Measurements from ENCODE around the gene ICOSLG.
"Not testable (repeated sequence)": the region's sequence is repeated elsewhere in the genome, so short reads cannot be mapped to it uniquely, and the experiment has no call there.

Gene ICOSLG, protein sequence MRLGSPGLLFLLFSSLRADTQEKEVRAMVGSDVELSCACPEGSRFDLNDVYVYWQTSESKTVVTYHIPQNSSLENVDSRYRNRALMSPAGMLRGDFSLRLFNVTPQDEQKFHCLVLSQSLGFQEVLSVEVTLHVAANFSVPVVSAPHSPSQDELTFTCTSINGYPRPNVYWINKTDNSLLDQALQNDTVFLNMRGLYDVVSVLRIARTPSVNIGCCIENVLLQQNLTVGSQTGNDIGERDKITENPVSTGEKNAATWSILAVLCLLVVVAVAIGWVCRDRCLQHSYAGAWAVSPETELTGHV

GRCh38 chr21:44240842-44241241 lies at the start of gene ICOSLG:
TSS of gene ICOSLG (minus strand) at chr21:44240943. CDS start at chr21:44240817, 126 bp downstream.
- H3K27me3 ChIP-seq (ENCODE audit: control insufficient read depth, insufficient read depth, low read length); H3K9me3 ChIP-seq (ENCODE audit: control insufficient read depth, insufficient read depth, low read length); H3K4me1 ChIP-seq (ENCODE audit: control insufficient read depth, insufficient read depth, low read length); H3K36me3 ChIP-seq (ENCODE audit: control insufficient read depth, insufficient read depth, low read length); H3K9ac ChIP-seq (ENCODE audit: low read depth, low read length); H3K4me3 ChIP-seq (ENCODE audit: low read depth, low read length): not testable (repeated sequence)

GRCh38 chr21:44289381-44290010 lies 48.8 kb upstream of the ICOSLG start:
- peaks cover 2% of the 10 kb centered on the region for H3K4me1 ChIP-seq (ENCODE audit: control insufficient read depth, insufficient read depth, low read length)
- peaks cover 5% of the 10 kb centered on the region for H3K27me3 ChIP-seq (ENCODE audit: control insufficient read depth, insufficient read depth, low read length)

GRCh38 chr21:44288251-44289110 lies 47.7 kb upstream of the ICOSLG start:
- Histone ChIP-seq H3K4me3 (ENCODE audit: low read depth, low read length) (no peak overlapping the region), H3K4me1 (ENCODE audit: control insufficient read depth, insufficient read depth, low read length) (peaks cover 2% of the 10 kb centered on the region), H3K9me3 (ENCODE audit: control insufficient read depth, insufficient read depth, low read length) (no peaks in the 10 kb centered on the region), H3K27me3 (ENCODE audit: control insufficient read depth, insufficient read depth, low read length) (peaks cover 5% of the 10 kb centered on the region), H3K9ac (ENCODE audit: low read depth, low read length) (no peak overlapping the region), H3K36me3 (ENCODE audit: control insufficient read depth, insufficient read depth, low read length) (no peaks in the 10 kb centered on the region)

More at GRCh38 chr21:44289381-44290010, 48.8 kb upstream of the ICOSLG start:
- Histone ChIP-seq H3K36me3 (ENCODE audit: control insufficient read depth, insufficient read depth, low read length) (no peaks in the 10 kb centered on the region), H3K9me3 (ENCODE audit: control insufficient read depth, insufficient read depth, low read length) (no peaks in the 10 kb centered on the region), H3K9ac (ENCODE audit: low read depth, low read length) (no peak overlapping the region), H3K4me3 (ENCODE audit: low read depth, low read length) (no peak overlapping the region)

DNA sequence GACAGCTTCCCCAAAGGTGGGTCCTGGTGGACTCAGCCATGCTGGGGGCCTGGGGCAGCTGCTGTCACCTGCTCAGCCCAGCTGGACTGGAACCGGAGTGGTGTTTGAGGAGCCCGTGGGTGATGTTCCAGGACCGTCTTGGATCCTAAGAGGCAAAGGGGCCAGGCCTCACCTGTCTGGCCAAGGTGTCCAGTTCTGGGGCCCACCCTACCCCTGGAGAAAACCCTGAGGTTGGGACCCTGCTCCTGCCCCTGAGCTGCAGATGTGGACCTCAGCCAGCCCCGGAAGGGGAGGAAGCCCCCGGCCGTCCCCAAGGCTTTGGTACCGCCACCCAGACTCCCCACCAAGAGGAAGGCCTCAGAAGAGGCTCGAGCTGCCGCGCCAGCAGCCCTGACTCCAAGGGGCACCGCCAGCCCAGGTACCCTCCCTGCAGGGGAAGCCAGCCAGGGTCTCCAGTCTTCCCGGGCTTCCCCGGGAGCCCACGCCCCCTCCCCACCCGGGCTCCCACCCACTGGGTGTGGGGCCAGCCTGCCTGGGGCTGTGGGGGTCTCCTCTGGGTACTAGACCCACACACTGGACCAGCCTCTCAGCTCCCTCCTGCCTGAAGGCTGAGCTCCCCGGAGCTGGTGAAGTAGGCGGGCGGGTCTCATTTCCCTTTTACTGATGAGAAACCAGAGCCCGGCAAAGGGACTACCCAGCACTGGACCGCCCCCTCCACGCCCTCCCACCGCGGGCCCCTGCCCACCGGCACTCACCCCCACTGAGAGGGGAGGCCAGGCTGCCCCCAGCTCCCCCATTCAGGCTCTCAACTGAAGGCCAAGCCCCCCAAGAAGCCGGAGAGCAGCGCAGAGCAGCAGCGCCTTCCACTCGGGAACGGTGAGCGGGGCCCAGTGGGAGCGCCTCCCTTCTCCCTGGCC lies 46.2 kb upstream of the ICOSLG start:
- Histone ChIP-seq H3K4me3 (ENCODE audit: low read depth, low read length) (no peak overlapping the region), H3K9ac (ENCODE audit: low read depth, low read length) (no peak overlapping the region), H3K9me3 (ENCODE audit: control insufficient read depth, insufficient read depth, low read length) (no peaks in the 10 kb centered on the region), H3K27me3 (ENCODE audit: control insufficient read depth, insufficient read depth, low read length) (peaks cover 5% of the 10 kb centered on the region), H3K4me1 (ENCODE audit: control insufficient read depth, insufficient read depth, low read length) (peaks cover 2% of the 10 kb centered on the region), H3K36me3 (ENCODE audit: control insufficient read depth, insufficient read depth, low read length) (no peaks in the 10 kb centered on the region)

- Histone ChIP-seq H3K27me3 (ENCODE audit: control insufficient read depth, insufficient read depth, low read length) (peaks cover 5% of the 10 kb centered on the region), H3K4me1 (ENCODE audit: control insufficient read depth, insufficient read depth, low read length) (peaks cover 2% of the 10 kb centered on the region), H3K9ac (ENCODE audit: low read depth, low read length) (no peak overlapping the region), H3K9me3 (ENCODE audit: control insufficient read depth, insufficient read depth, low read length) (no peaks in the 10 kb centered on the region), H3K4me3 (ENCODE audit: low read depth, low read length) (peak overlapping the region; percentile 22), H3K36me3 (ENCODE audit: control insufficient read depth, insufficient read depth, low read length) (no peaks in the 10 kb centered on the region)
Measured at GRCh38 chr21:44286086-44286715, 45.5 kb upstream of the ICOSLG start.

- peaks cover 2% of the 10 kb centered on the region for H3K4me1 ChIP-seq (ENCODE audit: control insufficient read depth, insufficient read depth, low read length)
- peak within 1 kb of the TSS; percentile 22 for H3K4me3 ChIP-seq (ENCODE audit: low read depth, low read length)
- no peak within 1 kb of the TSS for H3K9ac ChIP-seq (ENCODE audit: low read depth, low read length)
- H3K9me3 ChIP-seq (ENCODE audit: control insufficient read depth, insufficient read depth, low read length), result no peaks in the 10 kb centered on the region
- no peaks in the 10 kb centered on the region for H3K36me3 ChIP-seq (ENCODE audit: control insufficient read depth, insufficient read depth, low read length)
- H3K27me3 ChIP-seq (ENCODE audit: control insufficient read depth, insufficient read depth, low read length), result peaks cover 5% of the 10 kb centered on the region
Measured at GRCh38 chr21:44285138-44285992, 44.6 kb upstream of the ICOSLG start, which contains the start of gene AIRE. TSS of gene AIRE (plus strand) at chr21:44285876. CDS start at chr21:44286007, 131 bp downstream.

GRCh38 chr21:44283948-44284347 lies 43.2 kb upstream of the ICOSLG start:
- H3K4me1 ChIP-seq (ENCODE audit: control insufficient read depth, insufficient read depth, low read length), result peaks cover 2% of the 10 kb centered on the region
- H3K4me3 ChIP-seq (ENCODE audit: low read depth, low read length), result no peak overlapping the region
- no peak overlapping the region for H3K9ac ChIP-seq (ENCODE audit: low read depth, low read length)
- H3K36me3 ChIP-seq (ENCODE audit: control insufficient read depth, insufficient read depth, low read length), result no peaks in the 10 kb centered on the region
- no peaks in the 10 kb centered on the region for H3K9me3 ChIP-seq (ENCODE audit: control insufficient read depth, insufficient read depth, low read length)
- H3K27me3 ChIP-seq (ENCODE audit: control insufficient read depth, insufficient read depth, low read length), result peaks cover 5% of the 10 kb centered on the region

DNA sequence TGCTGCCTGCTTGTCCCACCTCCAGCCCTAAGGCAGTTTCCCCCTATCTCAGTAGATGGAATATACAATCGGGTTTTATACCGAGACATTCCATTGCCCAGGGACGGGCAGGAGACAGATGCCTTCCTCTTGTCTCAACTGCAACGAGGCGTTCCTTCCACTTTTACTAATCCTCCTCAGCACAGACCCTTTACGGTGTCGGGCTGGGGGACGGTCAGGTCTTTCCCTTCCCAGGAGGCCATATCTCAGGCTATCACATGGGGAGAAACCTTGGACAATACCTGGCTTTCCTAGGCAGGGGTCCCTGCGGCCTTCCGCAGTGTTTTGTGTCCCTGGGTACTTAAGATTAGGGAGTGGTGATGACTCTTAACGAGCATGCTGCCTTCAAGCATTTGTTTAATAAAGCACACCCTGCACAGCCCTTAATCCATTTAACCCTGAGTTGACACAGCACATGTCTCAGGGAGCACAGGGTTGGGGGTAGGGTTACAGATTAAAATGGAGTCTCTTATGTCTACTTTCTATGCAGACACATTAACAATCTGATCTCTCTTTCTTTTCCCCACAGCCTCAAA lies 42.6 kb upstream of the ICOSLG start:
- H3K9ac ChIP-seq (ENCODE audit: low read depth, low read length); H3K4me1 ChIP-seq (ENCODE audit: control insufficient read depth, insufficient read depth, low read length); H3K36me3 ChIP-seq (ENCODE audit: control insufficient read depth, insufficient read depth, low read length); H3K9me3 ChIP-seq (ENCODE audit: control insufficient read depth, insufficient read depth, low read length); H3K4me3 ChIP-seq (ENCODE audit: low read depth, low read length); H3K27me3 ChIP-seq (ENCODE audit: control insufficient read depth, insufficient read depth, low read length): not testable (repeated sequence)

GRCh38 chr21:44282370-44282769 lies 41.6 kb upstream of the ICOSLG start:
- peaks cover 2% of the 10 kb centered on the region for H3K4me1 ChIP-seq (ENCODE audit: control insufficient read depth, insufficient read depth, low read length)
- peaks cover 5% of the 10 kb centered on the region for H3K27me3 ChIP-seq (ENCODE audit: control insufficient read depth, insufficient read depth, low read length)
- H3K9ac ChIP-seq (ENCODE audit: low read depth, low read length), result no peak overlapping the region
- no peaks in the 10 kb centered on the region for H3K9me3 ChIP-seq (ENCODE audit: control insufficient read depth, insufficient read depth, low read length)
- H3K4me3 ChIP-seq (ENCODE audit: low read depth, low read length), result no peak overlapping the region
- H3K36me3 ChIP-seq (ENCODE audit: control insufficient read depth, insufficient read depth, low read length), result no peaks in the 10 kb centered on the region

DNA sequence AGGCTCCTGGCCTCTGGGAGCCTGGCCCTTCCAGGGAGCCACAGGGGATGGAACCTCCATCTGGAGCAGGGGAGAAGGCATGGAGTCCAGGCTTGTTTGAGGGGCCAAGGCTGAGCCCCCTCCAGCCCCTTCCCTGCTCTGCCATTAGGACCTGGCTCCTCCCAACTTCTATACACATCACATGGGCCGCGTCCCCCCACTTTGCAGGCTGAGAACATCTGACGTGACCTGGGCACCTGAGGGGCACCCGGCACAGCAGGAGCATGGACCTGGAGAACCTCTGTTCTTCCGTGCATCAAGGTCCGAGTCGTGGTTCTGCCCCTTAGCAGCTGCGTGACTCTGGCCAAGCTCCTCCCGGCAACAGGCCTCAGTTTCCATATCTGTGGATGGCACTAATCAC lies 41.1 kb upstream of the ICOSLG start:
- no peak overlapping the region for H3K4me3 ChIP-seq (ENCODE audit: low read depth, low read length)
- H3K4me1 ChIP-seq (ENCODE audit: control insufficient read depth, insufficient read depth, low read length), result peaks cover 2% of the 10 kb centered on the region
- H3K36me3 ChIP-seq (ENCODE audit: control insufficient read depth, insufficient read depth, low read length), result no peaks in the 10 kb centered on the region
- H3K27me3 ChIP-seq (ENCODE audit: control insufficient read depth, insufficient read depth, low read length), result peaks cover 5% of the 10 kb centered on the region
- H3K9me3 ChIP-seq (ENCODE audit: control insufficient read depth, insufficient read depth, low read length), result no peaks in the 10 kb centered on the region
- no peak overlapping the region for H3K9ac ChIP-seq (ENCODE audit: low read depth, low read length)
